ENCODE measurements around the gene ZNF488.

GRCh38 chr10:47330366-47330765 is 53.7 kb downstream of the ZNF488 start:
- TF ChIP-seq CTCF (IDR thresholded peaks at IDR 0.05 in 8 of 11, conservative IDR thresholded peaks at IDR 0.05 in 3 of 11) (no peak), POLR2AphosphoS5 (IDR thresholded peaks at IDR 0.05) (no peak), POLR2A (IDR thresholded peaks at IDR 0.05) (no peak)
